Hematopoietic multipotent progenitor cell treated with erythropoietin and hydrocortisone succinate and interleukin-3 and kit ligand, for 15 days (in vitro differentiated cells): ENCODE results near the gene ANKRD55.
"Not testable (repeated sequence)": the region's sequence is repeated elsewhere in the genome, so short reads cannot be mapped to it uniquely, and the experiment has no call there.

Source experiments
- DNase-seq: peaks from one replicate; pipeline ENCODE4 v3.0.0-alpha.2; 2015; ENCODE audit warnings: low spot score

The ANKRD55 gene

GRCh38 chr5:56253126-56253525 is 20.0 kb upstream of the ANKRD55 start:
- no peak for DNase-seq

- peak; percentile 54 for DNase-seq
These were observed 18.9 kb upstream of the ANKRD55 start for GRCh38 chr5:56251918-56252553.

GRCh38 chr5:56251440-56251839 is 18.3 kb upstream of the ANKRD55 start:
- no peak for DNase-seq

GRCh38 chr5:56250011-56250410 is 16.9 kb upstream of the ANKRD55 start:
- DNase-seq = no peak

GRCh38 chr5:56249085-56249484 is 16.0 kb upstream of the ANKRD55 start:
- not testable (repeated sequence) for DNase-seq

- no peak for DNase-seq
These were observed 14.5 kb upstream of the ANKRD55 start for GRCh38 chr5:56247592-56247991.

GRCh38 chr5:56246769-56247168 is 13.6 kb upstream of the ANKRD55 start:
- no peak for DNase-seq

GRCh38 chr5:56245481-56245880 is 12.4 kb upstream of the ANKRD55 start:
- no peak for DNase-seq

GRCh38 chr5:56244627-56245026 is 11.5 kb upstream of the ANKRD55 start:
- DNase-seq = no peak

- DNase-seq = not testable (repeated sequence)
These were observed 9.1 kb upstream of the ANKRD55 start for GRCh38 chr5:56242271-56242670.

- no peak for DNase-seq
These were observed 592 bp downstream of the ANKRD55 start for GRCh38 chr5:56232538-56232937.

GRCh38 chr5:56230576-56230975 is 2.6 kb downstream of the ANKRD55 start:
- no peak for DNase-seq

GRCh38 chr5:56229111-56229510 is 4.0 kb downstream of the ANKRD55 start:
- no peak for DNase-seq

- DNase-seq = no peak
These were observed 4.5 kb downstream of the ANKRD55 start for GRCh38 chr5:56228631-56229030.

- no peak for DNase-seq
These were observed 5.4 kb downstream of the ANKRD55 start for GRCh38 chr5:56227691-56228090.

- not testable (repeated sequence) for DNase-seq
These were observed 9.8 kb downstream of the ANKRD55 start for GRCh38 chr5:56223298-56223697.

- not testable (repeated sequence) for DNase-seq
These were observed 11.5 kb downstream of the ANKRD55 start for GRCh38 chr5:56221601-56222000.

- no peak for DNase-seq
These were observed 17.9 kb downstream of the ANKRD55 start for GRCh38 chr5:56215019-56215830.

GRCh38 chr5:56213886-56214535 is 19.1 kb downstream of the ANKRD55 start:
- not testable (repeated sequence) for DNase-seq

GRCh38 chr5:56212130-56212879 is 20.8 kb downstream of the ANKRD55 start:
- no peak for DNase-seq

GRCh38 chr5:56211298-56211865 is 21.7 kb downstream of the ANKRD55 start:
- DNase-seq = no peak

GRCh38 chr5:56208681-56209080 is 24.4 kb downstream of the ANKRD55 start:
- DNase-seq = no peak
